NCI-H146 treated with DMSO at 0.1 percent for 48 hours (cell line): Measurements from ENCODE around the gene ARPP21.

Experiments
- DNase-seq: peaks from one replicate; lab custom pipeline; 2025; ENCODE audit not compliant: unreplicated experiment; lab: John Stamatoyannopoulos, UW

ARPP21 gene

DNA sequence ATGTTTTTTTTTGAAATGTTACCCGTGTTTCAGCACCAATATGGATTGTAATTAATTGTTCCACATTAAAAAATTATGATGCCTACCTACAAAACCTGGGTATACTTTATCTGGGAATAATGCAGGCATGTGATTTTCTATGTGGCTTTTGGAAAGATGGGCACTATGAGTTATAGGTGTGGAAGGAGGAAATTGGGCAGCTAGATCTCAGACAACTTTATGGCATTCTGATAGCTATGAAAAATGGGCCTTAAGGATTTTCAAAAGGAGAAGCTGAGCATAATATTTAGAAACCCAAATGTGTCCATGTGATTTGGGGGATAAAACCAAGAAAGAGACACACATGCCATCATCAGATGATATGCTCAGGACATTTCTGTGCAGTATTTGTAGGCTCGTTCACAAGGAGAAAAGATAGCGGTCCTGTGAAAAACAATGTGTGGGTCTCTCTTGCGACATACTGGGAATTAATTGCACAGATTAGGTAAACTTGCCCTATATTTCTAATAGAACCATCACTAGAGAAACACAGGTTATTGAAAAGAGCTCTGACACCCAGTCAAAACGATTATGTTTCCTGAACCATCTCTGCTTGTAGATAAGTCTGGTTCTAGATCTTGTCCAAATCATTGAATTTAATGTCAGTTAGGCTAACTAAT lies 35.3 kb downstream of the ARPP21 start:
- DNase-seq, result no peak

DNA sequence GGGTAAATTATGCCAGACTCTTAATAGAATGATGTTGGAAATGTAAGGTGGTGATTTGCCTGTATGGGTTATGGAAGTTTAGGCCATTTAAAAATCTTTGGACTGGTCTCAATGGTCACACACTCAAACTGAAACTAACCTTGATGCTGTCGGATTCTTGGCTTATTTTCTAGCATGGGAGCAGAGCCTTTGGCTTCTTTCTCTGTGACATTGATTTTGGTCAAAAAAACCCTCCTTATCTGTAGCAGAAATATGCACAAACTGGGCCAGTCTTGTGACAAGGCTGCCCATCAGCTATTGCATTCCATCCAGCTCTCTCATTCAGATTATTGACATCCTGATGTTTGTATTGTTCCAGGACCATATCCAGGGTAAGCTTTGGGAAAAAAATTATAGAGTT lies 35.9 kb downstream of the ARPP21 start:
- no peak for DNase-seq

DNA sequence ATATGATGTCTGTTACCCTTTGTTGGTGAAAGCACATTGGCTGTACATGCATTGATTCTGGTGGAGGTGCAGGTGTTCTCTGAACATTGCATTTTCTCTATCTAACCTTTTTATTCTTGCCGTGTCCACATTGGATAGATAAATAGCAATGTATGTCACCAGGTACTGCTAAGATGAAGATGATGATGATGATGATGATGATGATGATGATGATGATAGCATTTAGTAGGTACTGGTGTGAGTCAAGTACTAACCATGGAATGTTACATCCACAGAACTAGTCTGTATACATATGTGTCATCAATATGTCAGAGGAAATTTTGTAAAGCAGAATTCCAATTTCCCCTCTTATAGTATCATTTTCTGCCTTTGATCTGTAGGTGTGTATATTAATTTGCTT lies 36.3 kb downstream of the ARPP21 start:
- no peak for DNase-seq

DNA sequence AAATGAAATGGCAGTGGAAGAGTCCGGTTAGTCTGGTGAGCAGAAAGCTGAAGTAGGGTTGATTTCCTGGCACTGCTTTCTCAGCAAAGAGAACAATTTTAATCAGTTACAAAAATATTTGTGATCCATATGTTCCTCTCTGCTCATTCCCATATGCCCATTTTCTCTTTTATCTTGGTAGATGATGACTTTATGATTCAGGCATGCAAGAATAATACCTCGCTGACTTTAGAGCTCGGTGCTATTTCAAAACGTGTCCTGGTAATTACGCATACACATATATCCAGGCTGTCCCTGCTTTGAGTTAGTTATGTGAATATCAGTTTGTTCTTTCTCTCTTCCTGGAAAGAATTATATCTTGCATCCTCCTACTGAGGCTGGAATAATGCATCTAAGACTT lies 38.5 kb downstream of the ARPP21 start:
- DNase-seq, result no peak

DNA sequence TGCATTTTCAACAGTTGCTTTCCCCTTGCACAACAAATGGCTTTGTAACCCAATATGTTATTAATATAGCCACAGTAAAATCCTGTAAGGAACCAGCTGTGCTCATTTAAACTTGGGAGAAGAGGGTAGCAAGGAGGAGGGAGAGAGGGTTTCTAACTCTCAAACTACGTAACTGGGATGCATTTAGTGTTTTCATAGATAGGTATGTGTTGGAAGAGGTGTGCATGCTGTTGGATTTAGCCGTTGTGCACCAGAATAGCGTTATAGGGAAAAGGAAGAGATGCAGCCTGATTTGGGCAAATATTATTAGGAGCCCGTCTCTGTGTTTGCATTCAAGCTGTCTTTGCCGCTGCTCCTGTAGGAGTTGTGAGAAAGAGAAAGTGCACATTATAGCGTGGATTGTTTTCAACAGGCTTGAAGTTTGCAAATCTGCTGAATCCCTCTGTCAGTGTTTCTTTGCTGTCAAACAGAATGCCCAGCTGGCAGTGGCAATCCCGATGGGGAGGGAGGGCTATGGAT lies 39.4 kb downstream of the ARPP21 start:
- no peak for DNase-seq

DNA sequence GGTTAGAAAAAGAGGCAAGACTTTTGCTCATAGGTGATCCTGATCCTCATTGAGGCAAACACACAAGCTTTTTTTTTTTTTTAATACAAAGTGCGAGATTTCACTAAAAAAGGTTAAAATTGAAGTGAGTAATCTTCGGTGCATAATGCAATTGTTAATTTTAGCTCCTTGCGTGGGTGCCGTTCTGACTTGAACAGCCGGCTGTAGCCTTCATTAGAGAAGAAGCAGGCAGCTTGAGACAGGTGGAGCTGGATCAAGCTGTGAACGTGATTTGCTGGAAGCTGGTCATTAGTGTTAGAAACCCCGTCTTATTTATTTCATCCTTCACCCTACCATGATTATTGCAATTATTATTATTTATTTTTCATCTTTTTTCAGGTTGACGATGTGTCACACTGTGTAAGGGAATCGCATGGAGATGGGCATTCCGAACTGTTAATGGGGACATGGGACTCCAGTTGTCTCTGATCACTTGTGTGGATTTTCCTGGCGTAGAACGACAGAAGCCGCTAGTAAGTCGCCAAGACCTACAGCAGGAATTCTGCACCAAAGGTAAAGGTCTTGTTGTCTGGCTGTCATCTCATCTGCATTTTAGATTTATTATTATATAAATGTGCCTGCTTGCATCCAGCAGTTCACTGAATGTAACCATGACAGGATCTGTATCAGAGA lies 40.2 kb downstream of the ARPP21 start:
- no peak for DNase-seq

DNA sequence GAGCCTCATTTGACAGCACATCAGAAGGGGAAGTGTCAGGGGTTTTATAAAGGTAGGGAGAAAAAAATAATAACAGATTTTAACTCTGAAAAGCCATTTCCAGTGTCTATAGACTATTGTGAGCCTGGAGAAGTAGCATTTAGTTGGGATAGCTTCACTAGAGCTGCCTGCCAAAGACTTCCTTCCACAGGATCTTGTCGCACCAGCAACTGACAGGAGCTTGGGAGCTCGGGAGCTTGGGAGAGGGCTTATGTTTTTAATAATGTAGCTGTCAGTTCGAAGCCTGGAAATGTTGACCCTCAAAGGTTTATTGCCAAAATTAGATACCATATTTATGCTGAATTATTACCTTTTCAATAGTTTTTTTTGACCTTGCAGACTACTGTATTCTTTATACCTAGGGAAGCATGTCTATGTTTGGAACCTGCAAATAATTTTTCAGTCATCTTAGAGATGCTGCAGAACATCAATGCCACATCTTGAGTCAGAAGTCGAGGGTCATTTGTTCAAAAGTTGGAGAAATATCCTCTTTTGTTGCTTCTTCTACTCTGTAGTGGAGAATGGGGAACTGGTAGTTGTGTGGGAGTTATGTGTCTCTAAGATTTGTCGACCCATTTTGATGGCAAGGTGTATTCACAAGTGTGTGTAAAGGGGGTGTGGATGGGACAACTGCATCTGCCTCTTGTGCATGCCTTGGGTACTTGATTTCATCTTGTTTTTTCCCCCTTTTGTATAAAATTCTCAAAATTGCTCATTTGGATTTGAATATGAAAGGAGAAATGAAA lies 41.7 kb downstream of the ARPP21 start:
- no peak for DNase-seq

DNA sequence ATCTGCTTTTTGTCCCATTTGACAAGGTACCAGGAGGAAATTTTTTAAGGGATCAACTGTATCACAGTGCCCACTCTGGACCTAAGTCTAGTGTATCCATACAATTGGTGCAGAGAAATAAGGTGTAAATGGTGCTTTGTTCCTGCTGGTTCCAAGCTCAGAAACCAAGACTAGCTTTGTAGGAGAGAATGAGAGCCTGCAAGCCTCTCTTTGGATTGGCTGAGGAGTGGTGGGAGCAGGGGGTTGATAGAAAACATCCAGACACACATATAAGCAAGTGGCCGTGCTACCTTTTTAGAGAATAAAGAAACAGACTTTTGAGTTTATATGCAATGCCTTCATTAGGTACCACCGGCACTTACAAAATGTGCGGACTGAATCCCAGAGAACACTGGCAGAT lies 45.8 kb downstream of the ARPP21 start:
- DNase-seq, result no peak

DNA sequence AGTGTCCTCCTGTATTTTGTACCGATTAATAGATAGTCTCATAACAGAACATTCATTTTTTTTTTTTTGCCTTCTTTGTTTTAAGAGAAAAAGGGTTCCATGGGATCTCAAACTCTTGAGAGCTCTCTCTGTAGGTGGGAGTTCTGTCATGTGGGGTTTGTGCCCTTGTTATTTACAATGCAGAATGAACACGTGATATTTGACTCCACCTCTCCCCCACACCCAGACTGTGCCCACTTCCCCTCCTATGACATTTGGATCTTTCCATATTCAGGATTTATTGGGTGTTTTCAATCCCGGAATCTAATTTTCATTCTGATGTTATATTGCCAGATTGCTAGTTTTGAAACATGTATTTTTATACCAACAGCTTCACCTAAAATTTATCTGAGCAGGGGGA lies 49.5 kb downstream of the ARPP21 start:
- no peak for DNase-seq

DNA sequence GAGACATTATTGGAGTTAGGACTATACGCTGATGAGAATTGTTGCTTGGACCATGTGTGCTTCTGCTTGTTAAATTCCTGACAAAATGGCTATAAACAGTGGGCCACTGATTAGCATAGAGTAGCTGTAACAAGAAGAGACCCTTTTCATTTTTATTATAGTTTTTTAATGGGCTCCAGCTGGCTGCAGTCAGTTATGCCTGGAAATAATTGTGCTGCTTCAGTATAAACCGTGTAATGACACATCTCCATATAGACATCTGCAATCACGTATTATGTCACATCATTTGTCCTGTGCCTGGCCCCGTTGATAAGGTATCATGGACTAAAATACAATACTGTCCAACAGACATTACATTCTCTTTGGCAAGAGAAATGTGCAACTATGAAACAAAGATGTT lies 50.9 kb downstream of the ARPP21 start:
- DNase-seq, result no peak

DNA sequence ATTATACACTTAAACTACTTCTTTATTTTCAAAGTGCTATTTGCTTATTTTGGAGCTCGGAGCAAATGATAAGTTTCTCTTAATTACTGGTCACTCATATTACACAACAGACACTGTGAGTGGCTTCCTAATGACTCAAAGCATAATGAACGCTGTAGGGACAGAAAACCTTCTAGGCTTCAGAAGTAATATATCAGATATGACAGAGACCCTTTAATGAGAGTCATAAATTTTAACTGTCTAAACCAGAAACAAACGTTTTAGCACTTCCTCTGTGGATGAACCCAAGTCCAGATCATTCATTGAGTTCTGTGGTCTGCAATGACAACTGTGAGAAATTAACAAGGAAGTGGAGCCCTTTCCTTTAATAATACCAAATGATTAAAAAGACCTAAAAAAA lies 66.6 kb downstream of the ARPP21 start:
- DNase-seq, result no peak

DNA sequence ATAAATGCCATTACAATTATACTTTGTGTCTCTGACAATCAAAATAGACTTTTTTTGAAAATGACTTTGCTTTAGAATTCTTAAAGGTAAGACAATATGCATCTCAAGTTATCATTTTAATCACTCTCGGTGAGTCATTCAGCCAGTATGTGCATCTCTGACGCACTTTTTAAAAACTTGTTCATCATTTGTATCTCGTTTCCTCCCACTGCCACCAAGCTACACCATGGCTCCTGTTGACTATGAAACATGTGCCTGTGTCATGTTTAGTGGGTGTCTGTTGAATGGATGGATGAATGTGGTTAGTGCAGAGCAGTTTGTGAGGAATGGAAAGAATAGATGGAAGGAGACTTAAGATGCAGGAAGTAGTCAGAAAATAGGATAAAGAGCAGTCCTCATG lies 68.6 kb downstream of the ARPP21 start:
- DNase-seq, result no peak

DNA sequence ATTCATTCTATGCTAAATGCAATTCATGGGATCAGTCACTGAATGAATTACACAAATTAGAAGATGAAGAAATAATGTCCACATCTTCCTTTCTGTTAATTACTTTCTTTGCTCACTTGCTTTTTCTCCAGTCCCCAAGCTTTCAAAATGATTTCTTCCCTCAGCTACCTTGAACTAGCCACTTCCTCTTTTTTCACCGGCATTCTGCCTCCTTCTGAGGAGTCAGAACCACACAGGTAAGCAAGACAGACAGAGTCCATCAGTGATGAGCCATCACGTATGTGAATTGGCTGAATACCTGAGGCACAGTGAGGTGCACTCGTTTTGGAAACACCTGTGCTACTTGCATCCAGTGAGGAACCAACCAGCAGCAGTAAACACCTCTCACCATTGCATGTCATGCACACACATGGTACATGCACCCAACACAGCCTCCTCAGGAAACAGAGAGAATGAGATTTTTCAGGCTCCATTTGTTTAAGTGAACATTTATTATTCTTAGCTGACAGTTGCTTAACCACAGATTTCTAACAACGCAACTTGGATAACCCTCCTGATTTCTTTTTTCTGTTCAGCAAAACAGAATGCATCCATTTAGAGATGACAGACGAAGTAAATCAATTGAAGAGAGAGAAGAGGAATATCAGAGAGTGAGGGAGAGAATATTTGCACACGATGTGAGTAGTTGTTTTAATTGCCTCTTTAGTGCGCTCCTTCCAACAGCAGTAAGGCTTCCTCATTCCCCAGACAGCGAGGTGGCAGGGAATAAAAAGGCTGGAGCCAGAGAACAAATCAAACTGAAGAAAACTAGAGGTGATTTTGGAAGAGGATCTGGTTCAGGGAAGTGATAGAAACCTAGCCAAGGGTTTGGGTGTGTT lies 69.3 kb downstream of the ARPP21 start:
- DNase-seq, result no peak

DNA sequence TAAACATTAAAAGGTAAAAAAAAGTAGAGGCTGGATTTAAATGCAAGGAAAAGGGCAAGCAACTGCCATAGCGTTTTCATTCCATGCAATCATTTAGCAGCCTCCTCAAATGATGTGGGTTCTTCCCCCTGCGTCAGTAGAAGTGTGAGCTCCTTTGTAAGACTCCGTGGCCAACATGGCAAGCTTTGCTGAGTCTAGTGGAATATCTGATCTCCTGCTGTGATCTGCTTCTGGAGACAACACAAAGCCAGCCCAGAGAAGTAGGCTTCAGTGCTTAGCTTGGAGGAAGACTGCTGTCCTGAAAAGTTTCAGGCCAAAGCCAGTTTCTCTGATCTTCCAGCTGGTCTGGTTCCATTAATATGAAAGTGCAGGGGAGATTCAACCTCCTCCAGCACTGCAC lies 70.4 kb downstream of the ARPP21 start:
- no peak for DNase-seq

DNA sequence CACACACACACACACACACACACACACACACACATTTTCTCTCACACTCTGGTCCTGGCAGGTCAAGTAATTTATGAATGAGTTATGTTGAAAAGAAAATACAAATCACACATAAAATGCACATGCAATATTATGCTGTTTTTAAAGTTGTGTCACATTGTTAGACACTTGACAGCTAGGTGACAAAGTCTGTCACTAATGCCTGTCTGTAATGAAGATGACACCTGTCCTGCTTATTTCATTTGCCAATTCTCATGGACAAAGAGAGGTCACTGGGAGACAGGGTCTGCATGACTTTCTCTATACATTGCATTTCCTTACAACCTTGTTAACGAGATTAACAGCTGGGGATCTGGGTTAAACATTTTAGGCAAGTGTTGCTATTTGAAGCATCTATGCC lies 71.2 kb downstream of the ARPP21 start:
- no peak for DNase-seq

DNA sequence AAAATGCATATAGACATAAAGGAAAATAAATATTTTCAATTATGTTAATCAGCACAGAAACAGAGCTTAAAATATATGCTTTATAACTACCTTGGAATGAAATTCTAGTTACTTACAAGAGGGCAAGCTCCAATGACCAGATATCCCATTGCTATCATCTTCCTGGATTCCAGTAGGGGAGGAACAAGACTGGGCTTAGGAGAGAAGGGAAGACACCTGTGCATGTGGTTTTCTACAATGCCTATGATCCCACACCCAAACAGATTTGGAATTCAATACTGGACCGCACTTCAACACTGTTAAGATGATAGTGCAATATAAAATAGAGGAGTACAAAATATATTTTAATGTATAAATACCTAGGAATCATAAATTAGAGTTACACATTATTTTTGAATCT lies 79.6 kb downstream of the ARPP21 start:
- no peak for DNase-seq

DNA sequence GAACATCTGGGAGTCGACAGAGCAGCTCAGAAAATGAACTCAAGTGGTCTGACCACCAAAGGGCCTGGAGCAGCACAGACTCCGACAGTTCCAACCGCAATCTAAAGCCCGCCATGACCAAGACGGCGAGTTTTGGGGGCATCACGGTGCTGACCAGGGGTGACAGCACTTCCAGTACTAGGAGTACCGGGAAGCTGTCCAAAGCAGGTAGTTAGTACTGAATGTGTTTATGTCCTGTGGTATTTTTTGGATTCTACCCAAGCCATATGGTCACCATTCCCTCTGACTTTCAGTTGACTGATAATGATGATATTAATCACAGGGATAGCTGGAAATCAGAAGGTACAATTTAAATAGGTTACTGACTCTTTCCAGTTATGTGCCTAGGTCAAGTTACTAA lies 82.3 kb downstream of the ARPP21 start:
- no peak for DNase-seq

DNA sequence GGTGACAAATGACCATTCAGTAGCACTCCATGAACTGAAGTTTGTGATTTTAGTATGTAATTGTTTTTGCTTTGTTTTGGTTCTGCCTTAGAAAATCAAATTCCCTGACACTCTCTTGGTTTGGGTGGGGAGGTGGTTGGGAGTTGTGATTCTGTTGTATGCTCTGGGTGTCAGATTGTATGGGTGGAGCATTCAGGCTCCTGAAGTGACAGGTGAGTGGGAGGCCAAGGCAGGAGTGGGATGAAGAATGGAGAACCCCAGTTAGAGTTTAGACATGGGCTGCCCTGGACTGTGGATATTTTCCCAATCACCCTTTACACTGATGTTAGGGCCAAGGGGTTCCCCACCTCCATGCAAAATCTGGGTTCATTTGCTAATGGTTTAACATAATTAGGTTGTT lies 83.6 kb downstream of the ARPP21 start:
- DNase-seq, result no peak

DNA sequence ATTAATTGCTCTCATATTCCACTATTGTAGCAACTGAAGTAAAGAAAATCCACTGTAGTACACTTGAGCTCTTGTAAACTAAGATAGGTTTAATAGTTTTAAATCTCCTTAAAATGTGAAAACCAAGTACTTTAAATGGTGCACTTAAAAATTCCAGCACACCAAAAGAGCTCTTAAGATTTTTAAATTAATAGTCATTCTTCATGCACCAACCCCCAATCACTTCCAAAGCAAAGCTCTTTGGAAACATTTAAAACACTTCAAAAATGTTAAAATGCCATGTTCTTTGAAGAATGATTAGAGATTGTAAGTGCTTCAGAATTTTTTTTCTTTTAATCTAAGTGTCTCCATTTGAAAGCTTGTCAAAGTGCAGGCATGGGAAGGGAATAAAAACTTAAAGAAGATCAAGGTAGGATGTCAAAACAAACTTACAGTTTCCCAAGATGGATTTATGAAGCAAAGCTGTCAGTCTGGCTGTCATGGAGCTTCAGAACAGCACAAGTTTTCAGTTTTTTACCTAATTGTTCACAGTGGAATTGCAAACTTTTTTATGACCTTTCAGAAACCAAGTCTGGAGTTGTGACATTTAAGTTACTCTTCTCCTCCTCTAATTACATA lies 84.3 kb downstream of the ARPP21 start:
- no peak for DNase-seq

DNA sequence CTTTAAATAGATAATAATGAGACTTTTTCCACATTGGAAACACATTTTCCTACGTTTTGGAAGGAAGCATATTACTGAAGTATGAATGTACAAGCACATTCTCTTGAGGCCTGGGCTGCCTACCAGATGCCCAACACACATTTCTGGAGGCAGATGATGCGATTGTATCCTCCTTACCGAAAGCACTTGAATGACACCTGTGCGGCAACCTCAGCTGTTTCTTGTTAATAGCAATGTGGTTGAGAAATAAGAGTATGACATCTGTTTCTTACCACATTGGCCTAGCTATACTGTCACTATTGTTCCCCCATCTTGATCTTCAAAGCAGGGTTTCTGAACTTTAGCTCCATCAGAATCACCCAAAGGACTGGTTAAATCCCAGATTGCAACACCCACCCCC lies 84.8 kb downstream of the ARPP21 start:
- DNase-seq, result no peak

DNA sequence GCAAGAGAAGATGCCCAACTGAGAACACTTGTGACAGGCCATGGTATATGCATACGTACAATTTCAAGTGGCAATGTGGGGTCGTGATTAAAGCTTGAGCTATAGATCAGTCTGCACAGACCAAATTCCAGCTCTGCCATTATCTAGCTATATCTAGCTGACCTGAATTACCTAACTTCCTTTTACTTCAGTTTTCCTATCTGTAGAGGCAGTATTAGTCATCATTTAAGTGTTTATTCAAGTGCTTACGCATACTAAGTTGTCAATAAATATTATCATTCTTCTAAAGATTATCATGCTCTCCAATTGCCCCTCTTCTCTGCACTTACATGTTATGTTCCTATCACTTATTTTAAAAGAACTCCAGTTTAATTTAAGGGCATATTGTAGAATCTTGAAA lies 87.9 kb downstream of the ARPP21 start:
- DNase-seq, result no peak
